Measurements from ENCODE around the gene ZNF888.

GRCh38 chr19:52917531-52917930 lies 5.7 kb downstream of the ZNF888 start:
- no peak for TF ChIP-seq CTCF (IDR thresholded peaks at IDR 0.05)
- TF ChIP-seq POLR2A (IDR thresholded peaks at IDR 0.05) = no peak
